Measurements from ENCODE around the gene HACD2.

DNA sequence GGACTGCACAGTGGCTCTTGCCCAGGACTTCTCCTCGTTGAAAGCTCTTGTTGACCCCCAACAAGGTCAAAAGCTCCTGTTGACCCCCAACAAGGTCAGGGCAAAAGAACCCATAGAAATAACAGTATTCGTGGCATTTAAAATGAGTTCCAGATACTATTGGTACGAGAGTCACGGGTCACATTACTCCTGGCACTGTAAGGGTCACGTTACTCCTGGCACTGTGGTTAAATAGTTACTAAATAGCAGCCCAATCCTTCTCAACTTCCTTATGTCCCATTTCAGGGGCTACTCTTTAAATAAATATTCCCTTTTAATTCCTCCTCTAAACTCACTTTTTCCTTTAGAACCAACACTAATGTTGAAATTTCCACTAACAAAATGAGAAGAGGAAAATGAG is 117.8 kb downstream of the HACD2 start:
- TF ChIP-seq, protein P1, sequence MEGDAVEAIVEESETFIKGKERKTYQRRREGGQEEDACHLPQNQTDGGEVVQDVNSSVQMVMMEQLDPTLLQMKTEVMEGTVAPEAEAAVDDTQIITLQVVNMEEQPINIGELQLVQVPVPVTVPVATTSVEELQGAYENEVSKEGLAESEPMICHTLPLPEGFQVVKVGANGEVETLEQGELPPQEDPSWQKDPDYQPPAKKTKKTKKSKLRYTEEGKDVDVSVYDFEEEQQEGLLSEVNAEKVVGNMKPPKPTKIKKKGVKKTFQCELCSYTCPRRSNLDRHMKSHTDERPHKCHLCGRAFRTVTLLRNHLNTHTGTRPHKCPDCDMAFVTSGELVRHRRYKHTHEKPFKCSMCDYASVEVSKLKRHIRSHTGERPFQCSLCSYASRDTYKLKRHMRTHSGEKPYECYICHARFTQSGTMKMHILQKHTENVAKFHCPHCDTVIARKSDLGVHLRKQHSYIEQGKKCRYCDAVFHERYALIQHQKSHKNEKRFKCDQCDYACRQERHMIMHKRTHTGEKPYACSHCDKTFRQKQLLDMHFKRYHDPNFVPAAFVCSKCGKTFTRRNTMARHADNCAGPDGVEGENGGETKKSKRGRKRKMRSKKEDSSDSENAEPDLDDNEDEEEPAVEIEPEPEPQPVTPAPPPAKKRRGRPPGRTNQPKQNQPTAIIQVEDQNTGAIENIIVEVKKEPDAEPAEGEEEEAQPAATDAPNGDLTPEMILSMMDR (conservative IDR thresholded peaks at IDR 0.05; ENCODE audit: low read length) = no peak
- TF ChIP-seq EZH2phosphoT487 (IDR thresholded peaks at IDR 0.05; ENCODE audit: borderline replicate concordance) = no peak
